HT1080 (cell line): ENCODE data around the gene RIN3. TPM values are rescaled to one million over a fixed set of nuclear protein-coding genes. Genes with fewer than 3 reads are reported as not detected.

ENCODE experiments used
- DNase-seq: peaks from one replicate; pipeline ENCODE4 v3.0.0-alpha.2; 2015; ENCODE audit warnings: low read depth
- total RNA-seq: library from RNA; depleted of rRNA; stranded (reverse); fragments of >200 nt; shearing (Covaris generic); gene quantifications from 2 replicates; pipeline ENCODE4 v1.2.3, GENCODE V29; 2014

RIN3 gene
- total RNA-seq, 1 experiment from 2014 or later: 6.6 TPM

DNA sequence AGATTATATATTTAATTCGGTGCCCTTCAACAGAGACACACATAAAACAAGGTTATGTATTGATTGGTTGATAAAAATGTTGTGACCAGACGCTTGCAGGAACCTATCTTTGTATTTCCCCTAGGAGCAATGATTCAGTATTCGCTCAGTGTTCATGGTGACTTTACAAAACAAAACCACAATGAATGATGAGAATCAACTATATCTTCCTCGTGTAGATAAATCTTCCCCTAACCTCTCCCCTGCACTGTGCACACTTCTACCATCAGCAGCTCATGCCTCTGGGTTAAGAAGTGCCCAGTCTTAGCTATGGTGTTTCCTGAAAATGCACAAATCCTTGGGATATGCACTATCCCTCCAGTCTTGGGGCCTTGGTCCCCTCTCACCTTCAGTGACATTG, 16.3 kb downstream of the RIN3 start:
- DNase-seq: no peak

DNA sequence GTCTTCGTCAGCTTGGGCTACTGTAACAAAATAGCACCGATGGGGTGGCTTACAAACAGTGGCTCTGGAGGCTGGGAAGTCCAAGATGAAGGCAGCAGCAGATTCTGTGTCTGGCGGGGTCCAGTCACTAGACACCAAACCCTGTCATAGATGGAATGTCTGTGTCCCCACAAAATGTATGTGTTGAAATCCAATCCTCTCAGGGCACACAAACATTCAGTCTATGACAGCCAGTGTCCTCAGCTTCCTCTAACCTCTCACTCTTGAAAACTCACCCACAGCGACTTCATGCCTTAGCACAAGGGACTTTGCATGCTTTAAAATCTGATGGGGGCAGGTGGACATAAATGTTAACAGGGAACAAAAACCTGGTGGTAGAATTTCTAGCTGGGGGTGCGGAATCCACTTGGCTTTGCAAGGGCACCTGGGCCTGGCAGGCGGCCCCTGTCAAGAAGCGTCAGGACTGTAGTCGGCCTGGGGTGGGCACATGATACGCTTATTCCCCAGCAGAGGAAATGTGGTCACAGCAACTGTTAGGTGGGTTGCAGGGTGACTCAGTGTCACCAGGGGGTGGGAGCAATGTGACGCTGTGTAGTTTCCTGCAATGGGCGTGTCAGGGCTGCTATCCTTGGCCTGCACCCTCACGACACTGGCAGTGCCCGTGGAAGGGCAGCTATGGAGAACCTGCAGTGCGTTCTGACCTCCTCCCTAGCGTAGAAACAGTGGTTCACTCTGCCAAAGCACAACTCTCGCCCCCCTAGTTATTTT, 17.7 kb downstream of the RIN3 start:
- DNase-seq: no peak

DNA sequence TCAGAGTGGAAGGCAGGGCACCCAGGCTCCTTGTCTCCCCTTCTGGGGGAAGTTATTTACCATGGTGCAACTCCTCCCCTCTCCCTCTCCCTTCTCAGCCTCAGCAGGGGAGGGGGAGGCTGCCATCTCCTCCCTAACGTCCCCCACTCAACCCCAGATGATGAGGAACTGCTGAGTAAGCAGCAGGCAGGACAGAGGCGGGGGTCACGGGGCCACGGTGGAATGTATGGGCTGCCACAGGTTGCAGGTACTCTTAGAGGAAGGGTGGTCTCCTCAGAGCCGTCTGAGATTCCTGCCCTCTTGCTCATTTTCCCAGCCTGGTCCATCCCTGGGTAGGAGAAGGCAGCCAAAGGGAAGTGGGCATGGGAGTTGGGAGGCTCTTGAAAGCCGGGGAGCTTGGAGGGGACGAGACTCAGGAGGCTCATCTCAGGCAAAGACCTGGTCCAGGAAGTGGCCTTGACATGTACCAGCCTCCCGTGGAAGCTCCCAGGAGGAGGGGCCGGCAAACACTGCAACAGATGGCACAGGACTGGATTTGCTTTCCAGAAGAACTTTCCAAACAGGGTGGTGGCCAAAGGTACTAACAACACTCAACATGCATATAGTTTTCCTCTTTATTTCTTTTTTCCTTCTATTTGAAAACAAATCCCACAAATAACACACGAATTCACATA, 19.0 kb downstream of the RIN3 start:
- DNase-seq: no peak

DNA sequence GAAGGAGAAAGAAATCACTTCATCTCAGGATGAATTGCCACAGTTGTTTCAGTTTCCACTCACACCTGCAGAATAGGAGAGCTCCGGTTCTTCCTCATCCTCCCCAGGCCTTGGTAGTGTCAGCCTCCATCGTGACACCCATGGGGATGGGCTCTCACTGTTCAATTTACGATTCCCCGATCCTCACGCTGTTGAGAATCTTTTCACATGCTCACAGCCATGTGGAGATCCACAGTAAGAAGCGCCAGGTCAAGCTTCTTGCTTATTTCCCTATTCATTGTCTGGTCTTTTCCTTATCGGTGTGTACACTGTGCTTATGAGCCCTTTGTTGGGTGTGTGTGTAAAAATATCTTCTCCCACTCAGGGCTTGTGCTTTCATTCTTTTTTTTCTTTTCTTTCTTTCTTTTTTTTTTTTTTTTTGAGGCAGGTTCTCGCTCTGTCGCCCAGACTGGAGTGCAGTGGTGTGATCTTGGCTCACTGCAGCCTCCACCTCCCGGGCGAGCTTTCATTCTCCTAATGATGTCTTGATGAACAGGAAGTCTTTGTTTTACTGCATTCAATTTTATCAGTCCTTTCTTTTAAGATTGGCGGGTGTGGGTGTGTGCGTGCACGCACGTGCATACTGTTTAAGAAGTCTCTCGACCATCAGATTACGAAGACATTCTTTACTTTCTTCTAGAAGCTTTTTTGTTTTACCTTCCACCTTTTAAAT, 21.5 kb downstream of the RIN3 start:
- no peak for DNase-seq

DNA sequence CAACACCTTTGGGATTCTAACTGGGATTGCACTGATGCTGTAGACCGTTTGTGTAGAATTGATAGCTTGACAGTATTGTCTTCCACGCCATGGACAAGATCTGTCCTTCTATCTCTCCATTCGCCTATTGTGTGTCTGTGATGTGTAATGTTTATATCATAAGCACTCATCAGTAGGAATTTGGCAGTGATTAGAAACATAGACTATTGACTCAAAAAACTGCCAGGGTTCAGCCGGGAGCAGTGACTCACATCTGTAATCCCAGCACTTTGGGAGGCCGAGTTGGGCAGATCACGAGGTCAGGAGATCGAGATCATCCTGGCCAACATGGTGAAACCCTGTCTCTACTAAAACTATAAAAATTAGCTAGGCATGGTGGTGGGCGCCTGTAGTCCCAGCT, 22.6 kb downstream of the RIN3 start:
- peak; percentile 76 for DNase-seq

DNA sequence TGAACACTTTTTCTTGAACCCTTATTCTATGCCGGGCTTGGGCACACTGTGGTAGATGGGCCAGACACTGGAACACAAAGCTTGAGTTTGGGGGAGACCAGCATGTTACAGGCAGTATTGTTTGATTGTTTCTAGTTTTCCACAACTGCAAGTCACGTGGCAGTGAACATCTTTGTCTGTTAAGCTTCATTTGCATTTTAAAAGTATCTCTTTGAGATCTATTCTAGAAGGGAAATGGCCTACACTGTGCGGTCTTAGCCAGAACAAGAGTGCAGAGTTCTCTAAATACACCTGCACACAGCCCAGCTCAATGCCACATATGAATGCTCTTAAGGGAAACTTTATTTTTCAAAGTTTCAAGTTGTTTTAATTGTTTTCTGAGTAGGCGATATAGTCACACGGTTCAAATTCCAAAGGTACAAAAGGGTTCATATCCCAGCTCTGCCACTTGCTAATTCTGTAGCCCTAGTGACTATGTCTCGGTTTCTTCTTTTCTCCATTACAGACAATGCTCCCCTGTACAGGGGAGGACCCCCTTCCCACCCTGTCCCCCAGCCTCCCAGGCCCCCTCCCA, 24.9 kb downstream of the RIN3 start:
- DNase-seq: no peak

DNA sequence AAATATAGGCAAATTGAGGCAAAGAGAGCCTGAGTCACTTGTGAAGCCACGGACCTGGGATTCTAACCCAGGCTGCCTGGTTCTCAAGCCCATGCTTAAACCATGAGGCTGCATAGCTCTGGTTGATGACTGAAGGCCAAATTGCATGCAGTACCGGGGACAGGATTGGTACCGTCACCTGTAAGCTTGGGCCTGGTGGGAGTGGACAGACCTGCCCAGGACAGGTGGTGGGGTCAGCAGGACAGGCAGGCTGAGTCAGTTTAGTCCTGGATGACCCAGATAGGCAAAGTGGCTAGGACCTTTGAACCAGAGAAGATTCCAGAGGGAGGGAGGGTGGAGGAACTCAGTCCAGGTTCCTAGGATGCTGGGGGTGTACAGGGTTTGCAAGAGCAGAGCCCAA, 25.8 kb downstream of the RIN3 start:
- no peak for DNase-seq

DNA sequence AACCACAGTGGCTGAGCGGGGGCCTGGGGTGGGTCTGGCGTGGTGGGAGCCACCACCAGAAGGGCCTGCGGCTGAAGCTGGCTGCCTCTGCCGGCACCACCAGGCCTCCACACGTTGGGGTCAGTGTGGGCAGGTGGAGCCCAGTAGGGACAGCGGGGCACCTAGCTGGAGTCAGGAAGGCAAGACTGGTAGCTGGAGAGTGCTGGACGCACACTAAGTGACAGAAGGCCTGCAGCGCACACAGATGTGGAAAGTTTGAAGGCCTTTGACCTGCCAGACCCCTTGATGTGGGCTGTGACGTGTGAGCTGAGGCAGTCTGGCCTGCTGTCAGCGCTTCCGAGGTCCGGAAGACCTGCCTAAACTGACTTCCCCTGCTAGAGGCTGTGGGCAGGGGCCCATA, 26.3 kb downstream of the RIN3 start:
- DNase-seq: no peak

DNA sequence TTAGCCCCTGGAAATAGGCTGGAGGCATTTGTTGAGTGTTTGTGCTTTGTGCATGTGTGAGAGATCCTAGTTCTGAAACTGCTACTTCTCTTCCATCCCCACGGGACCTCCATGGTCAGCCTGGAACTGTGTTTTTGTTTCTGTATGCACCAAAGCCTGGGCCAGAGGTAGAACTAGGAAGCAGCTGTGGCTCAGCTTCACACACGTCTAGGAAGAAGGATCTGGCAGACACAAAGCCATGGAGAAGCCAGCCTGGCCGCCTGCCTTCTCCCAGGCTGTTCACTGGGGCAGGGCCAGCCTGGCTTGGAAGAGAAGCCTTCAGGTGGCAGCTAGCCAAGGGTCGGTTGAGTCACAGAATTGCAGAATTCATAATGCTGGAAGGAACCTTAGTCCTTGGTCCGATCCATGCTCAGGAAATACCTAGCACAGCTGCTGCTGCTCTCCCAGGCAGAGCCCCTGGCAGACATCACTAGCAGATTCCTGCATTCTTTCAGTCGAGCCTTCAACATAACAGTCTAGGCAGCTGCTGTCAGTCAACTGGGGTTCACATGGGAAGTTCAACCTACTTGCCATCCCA, 27.0 kb downstream of the RIN3 start:
- peak; percentile 97 for DNase-seq

DNA sequence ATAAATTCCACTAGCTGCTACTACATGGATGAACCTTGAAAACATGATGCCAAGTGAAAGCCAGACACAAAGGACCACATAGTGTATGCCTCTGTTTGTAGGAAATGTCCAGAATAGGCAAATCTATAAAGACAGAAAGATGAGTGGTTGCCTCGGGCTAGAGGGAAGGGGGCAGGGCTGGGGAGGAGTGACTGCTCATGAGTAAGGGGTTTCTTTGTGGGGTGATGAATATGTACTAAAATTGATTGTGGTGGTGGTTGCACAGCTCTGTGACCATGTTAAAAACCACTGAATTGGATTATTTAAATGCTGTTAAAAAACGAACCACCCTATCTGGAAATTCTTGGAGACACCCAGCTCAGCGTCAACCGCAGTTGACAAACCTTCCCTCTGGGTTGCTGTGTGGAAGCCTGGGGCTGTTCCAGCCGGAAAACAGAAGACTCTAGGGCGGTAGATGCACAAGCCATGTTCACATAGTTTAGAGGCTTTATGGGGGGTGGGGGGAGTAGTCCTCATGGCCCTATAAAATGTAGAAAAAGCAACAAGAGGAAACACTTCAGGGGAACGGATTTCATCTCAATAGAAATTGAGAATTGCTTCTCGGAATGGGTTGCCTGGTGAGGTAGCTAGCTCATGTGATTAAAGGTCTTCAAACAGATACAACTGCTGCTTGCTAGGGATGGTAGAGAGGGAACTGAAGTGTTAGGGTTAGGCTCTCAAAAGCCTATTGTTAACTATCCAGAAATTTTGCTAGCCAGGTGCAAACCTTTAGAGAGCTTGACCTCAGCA, 29.4 kb downstream of the RIN3 start:
- DNase-seq: no peak

DNA sequence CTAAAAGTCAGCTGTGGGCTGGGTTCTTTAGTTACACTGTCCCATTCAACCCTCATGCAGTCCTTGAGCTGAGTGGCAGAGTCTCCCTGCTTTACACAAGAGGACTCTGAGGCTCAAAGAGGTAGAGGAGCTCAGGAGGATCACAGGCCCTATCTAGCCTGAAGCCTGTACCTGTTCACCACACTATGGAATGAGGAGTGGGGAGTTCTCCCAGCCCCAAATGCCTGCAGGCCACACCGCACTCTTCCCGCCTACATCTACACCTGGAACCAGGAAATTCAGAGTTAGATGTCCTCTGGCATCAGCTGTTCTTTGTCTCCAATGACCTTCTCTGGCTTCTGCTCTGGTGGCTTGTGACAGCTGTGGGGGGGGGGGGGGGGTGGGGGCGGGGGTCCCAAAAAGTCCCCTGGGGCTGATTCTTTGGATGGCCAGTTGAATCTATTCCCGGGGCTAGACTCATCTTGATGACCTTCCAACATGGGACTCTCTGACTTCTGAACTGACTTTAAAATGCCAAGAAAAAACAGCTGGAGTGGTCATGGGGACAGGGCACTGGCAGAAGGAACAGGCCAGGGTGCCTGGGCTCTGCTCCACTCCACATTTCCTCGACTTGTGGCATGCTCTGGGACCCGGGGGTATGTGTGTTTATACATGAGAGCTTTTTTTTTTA, 30.6 kb downstream of the RIN3 start:
- DNase-seq: no peak

DNA sequence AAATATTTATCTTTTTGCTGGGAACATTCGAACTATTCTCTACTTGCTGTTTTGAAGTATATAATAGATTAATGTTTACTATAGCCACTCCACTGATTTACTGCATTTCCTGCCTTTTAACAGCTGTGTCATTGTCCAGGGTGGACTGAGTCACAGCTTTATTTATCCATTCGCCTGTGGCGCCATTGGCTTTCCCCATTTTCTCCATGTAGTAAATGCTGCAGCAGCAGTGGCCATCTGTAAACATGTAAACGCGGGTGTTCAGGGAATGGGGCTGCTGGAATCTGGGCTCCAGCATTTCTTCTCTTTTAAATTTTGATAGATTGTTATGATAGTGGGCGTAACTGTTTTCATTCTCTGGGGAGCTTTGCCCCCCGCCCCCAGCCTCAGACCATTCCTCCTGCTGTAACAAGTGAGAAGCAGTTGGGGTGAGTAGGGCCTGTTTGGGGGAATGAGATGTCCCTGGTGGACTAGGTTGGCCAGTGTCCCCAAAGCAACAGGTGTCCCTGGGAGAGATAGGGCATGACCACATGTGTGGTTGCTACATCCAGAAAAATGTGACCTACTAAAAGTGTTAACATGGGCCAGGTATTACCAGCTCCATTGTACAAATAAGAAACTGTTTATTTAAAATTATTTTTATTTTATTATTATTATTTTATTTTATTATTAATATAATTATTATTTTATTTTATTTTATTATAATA, 32.9 kb downstream of the RIN3 start:
- DNase-seq: peak; percentile 18

DNA sequence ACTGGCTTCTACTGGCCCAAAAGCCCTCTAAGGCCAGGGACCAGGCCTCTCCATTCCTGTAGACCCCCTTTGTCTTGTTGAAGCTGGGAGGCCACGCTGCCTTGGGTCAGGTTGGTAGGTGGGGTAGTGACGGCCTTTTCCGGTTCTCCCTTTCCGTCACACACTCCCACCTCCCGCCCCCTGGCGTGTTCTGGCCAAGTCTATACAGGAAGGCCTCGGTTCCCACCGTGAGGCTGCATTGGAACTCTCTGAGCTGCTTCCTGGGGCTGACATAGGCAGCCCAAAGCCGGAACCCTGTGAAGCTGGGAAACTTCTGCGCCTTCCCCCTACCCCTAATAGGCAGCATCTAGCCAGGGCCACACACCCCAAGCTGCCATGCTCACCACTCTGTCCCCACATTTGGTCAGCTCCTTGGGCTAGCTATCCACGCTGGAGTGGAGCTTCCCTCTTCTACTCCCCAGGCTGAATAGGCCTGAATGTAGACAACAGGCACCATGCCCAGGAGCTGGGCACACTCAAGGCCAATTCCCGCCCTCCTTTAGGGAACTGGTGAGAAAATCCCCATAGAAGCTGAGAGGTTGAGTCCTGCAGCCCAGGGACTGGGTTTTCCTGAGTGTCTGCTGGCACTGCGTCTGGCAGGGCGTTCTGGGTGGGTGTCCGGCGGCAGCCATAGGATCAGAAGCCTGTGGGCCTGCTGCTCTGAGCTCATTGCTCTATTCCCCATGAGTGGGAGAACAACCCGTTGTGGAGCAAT, 35.7 kb downstream of the RIN3 start:
- no peak for DNase-seq

DNA sequence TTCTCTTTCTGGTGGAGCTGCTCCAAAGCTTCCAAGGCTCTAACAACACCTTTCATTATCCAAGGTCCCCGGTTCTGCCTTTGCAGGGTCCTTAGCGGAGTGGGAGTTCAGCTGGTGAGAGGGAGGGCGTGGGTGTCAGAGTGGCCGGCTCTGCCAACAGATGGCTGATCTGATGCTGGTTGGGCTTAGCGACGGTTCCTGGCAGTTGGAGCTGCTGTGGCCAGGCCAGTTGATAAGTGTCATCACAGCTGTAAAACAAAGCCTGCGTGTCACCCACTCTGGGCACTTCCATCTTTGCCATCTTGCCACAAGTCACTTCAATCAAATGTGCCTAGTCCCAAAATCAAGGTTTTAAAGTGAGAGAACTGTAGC, 36.3 kb downstream of the RIN3 start:
- no peak for DNase-seq

DNA sequence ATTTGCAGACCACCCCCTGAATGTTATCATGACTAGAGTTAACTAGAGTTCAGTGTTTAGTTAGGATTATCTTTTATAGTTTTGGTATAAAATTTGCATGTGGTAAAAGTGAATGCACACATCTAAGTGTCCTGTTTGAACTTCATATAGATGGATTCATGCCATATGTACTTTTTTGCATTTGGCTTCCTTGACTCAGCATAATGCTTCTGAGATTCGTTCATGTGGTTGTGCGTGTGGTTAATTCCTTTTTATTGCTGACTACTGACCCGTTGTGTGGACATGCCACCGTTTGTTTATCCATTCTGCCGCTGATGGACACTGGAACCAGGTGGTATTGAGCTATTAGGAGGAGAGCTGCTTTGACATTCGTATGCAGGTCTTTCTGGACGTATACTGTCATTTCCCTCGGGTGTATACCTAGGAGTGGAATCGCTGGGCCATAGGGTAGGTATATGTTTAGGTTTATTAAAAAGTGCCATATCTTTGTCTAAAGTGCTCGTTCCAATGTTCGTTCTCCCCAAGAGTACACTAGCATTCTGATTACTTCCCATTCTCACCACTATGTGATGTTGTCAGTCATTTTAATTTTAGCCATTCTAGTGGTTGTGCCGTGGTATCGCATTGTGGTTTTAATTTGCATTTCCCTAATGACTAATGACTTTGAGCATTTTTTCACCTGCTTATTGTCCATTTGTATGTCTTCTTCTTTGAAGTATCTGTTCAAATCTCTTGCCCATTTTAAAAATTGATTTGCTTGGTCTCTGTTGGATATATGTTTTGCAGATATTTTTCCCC, 37.7 kb downstream of the RIN3 start:
- no peak for DNase-seq

DNA sequence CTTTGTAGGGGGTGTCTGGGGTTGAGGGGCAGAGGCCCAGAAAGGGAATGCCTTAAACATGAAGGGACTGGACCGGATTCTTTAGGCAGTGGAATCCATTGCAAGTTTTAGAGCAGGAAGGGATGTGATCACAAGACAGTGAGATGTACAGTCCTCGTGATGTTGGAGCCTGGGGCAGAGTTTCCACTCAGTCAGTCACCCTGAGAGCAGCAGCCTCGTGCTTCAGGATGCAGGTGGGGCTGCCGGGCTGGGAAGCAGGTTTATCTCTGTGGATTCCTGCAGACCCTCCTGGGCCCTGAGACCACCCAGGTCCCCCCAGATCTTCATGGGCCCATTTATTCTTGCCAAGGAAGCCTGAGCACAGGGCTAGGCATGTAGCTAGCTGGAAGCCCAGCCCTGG, 38.5 kb downstream of the RIN3 start:
- DNase-seq: no peak

DNA sequence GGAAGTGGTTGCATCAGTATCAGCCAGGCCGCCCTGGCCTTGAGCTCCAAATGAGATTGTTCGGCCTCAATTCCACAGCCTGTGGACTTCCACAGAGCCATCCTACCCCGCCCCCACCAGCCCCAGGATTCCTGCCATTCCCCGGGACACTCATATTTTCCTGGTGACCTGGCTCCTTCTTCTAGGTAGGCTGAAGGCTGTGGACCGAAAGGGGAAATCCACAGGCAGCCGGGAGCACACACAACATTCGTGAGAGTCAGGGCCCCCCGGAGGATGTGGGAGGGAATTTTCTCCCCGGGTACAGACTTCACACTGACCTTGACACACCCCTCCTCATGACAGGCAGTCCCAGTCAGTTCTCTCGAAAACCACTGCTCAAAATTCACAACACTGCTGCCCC, 39.9 kb downstream of the RIN3 start:
- no peak for DNase-seq

DNA sequence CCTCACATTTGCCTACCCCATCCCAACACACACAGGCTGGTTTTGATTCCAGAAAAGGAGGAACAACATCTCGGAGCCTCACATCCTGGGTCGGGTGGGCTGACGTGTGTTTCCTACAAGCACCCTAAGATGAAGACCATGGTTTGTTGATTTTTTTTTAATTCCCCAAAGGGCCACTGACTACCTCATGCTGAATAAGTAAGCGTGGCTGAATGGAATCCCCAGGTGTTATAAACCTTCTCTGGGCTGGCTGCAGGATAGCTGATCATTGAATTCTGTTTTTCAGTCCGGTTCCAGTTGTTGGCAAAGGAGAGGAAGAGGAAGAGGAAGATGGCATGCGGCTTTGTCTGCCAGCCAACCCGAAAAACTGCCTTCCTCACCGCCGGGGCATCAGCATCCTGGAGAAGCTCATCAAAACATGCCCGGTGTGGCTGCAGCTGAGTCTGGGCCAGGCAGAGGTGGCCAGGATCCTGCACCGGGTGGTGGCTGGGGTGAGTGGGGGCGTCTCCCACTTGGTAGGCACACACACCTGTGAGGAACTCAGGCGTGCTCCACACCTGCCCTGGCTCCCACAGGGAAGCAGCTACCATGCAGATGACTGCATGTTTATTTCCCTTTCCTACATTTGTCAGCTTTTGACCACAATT, 42.0 kb downstream of the RIN3 start:
- DNase-seq: no peak
